K562 (cell line): Measurements from ENCODE around the gene ZNF691. TPM values are rescaled to one million over a fixed set of nuclear protein-coding genes. Genes with fewer than 3 reads are reported as not detected.

Experiments
- ATAC-seq: fragments of 200-7000 bp; cut with Tn5 transposase; 3 replicates; pipeline ENCODE4 v1.9.1; 2020; ENCODE audit warnings: moderate library complexity
- BruUV-seq: library from RNA; stranded (reverse); fragments of 400-500 nt; replicated peaks from 2 replicates; lab custom pipeline; 2021; lab: Mats Ljungman, UMichigan
- CTCF ChIA-PET: fragments of 300-600 bp; formaldehyde crosslinking; extraction: SDS; loops from one replicate; lab custom pipeline; 2021; ENCODE audit warnings: low intra/inter-chr PET ratio; lab: Yijun Ruan, JAX
- POLR2A ChIA-PET: fragments of 300-600, 350-650 bp; sonication (Branson Sonifier 250); formaldehyde crosslinking; extraction: SDS; loops from one replicate; lab custom pipeline; 2021; ENCODE audit warnings: antibody characterized with exemption, inconsistent platforms; lab: Yijun Ruan, JAX
- DNase-seq, 4 experiments: peaks; one replicate each; pipeline versions ENCODE4 v3.0.0 to v3.0.0-alpha.2; 2011 to 2018; ENCODE audit warnings: low spot score in 3 of 4, mixed read lengths in 3 of 4; ENCODE audit errors: extremely low read depth in 1 of 4
- FAIRE-seq: peaks from 2 replicates; lab custom pipeline; 2011; peaks lifted over from hg19 to GRCh38; lab: Jason Lieb, UNC
- H2AFZ ChIP-seq: 2 replicates; pipeline ENCODE4 v1.6.0; 2011; ENCODE audit warnings: low read depth, low read length, control low read depth, inconsistent platforms
- H3K27ac ChIP-seq: fragments of 200-600 bp; 3 replicates; pipeline ENCODE4 v1.8.0; 2011; ENCODE audit warnings: low read depth, mild to moderate bottlenecking, control low read depth, inconsistent platforms, low read length, moderate library complexity, mixed read lengths; ENCODE audit errors: extremely low read depth
- H3K27me3 ChIP-seq, 2 experiments: fragments of 300-600 bp in 1 of 2; 2 replicates in 1 of 2; 3 replicates in 1 of 2; pipeline versions ENCODE4 v1.6.0 to v1.8.0; 2011; ENCODE audit warnings: inconsistent platforms in 2 of 2, low read length in 2 of 2, mild to moderate bottlenecking in 1 of 2, mixed read lengths in 1 of 2, moderate library complexity in 1 of 2; ENCODE audit not compliant: control insufficient read depth in 2 of 2, insufficient read depth in 2 of 2
- H3K36me3 ChIP-seq: fragments of 300-600 bp; 3 replicates; pipeline ENCODE4 v1.8.0; 2011; ENCODE audit warnings: mild to moderate bottlenecking, low read length, inconsistent platforms; ENCODE audit not compliant: control insufficient read depth, insufficient read depth
- H3K4me1 ChIP-seq, 2 experiments: fragments of 200-600 bp in 1 of 2; replicated peaks in 1 of 2; 2 replicates in 1 of 2; 3 replicates in 1 of 2; pipeline versions ENCODE4 v1.5.1 to v1.8.0; 2011; ENCODE audit warnings: inconsistent platforms in 2 of 2, low read length in 2 of 2, mild to moderate bottlenecking in 1 of 2, mixed read lengths in 1 of 2, moderate library complexity in 1 of 2; ENCODE audit not compliant: control insufficient read depth in 2 of 2, insufficient read depth in 2 of 2
- H3K4me2 ChIP-seq: 2 replicates; pipeline ENCODE4 v1.6.1; 2011; ENCODE audit warnings: low read length, control low read depth, inconsistent platforms, mixed read lengths; ENCODE audit not compliant: insufficient read depth
- H3K4me3 ChIP-seq: fragments of 200-600 bp; sonication (generic), shearing (Covaris generic); 2 replicates; pipeline ENCODE4 v1.5.1; 2016; ENCODE audit warnings: control low read depth, inconsistent platforms
- H3K79me2 ChIP-seq: fragments of 200-600 bp; 3 replicates; pipeline ENCODE4 v1.8.0; 2011; ENCODE audit warnings: low read length, inconsistent platforms; ENCODE audit not compliant: control insufficient read depth, insufficient read depth
- H3K9ac ChIP-seq, 2 experiments: 2 replicates each; pipeline versions ENCODE4 v1.6.0 to v1.6.1; 2011; ENCODE audit warnings: low read depth in 2 of 2, low read length in 2 of 2, control low read depth in 1 of 2, inconsistent platforms in 1 of 2, mild to moderate bottlenecking in 1 of 2, mixed read lengths in 1 of 2; ENCODE audit not compliant: insufficient read depth in 1 of 2
- H3K9me1 ChIP-seq: one replicate; pipeline ENCODE4 v1.6.0; 2011; ENCODE audit warnings: inconsistent platforms, mild to moderate bottlenecking, low read length, moderate library complexity; ENCODE audit not compliant: control insufficient read depth, insufficient read depth
- H3K9me3 ChIP-seq: replicated peaks from 2 replicates; pipeline ENCODE4 v1.5.1; 2011; ENCODE audit warnings: low read depth, low read length, inconsistent platforms; ENCODE audit not compliant: control insufficient read depth, insufficient read depth
- H4K20me1 ChIP-seq: replicated peaks from 2 replicates; pipeline ENCODE4 v1.6.1; 2011; ENCODE audit warnings: low read length, inconsistent platforms, mixed read lengths; ENCODE audit not compliant: control insufficient read depth, insufficient read depth
- ASH1L ChIP-seq: fragments of 450-650 bp; IDR thresholded peaks from 2 replicates; pipeline ENCODE4 v1.6.1; 2018; ENCODE audit warnings: borderline replicate concordance, mild to moderate bottlenecking, low read depth; ENCODE audit not compliant: partially characterized antibody
- CXXC5 ChIP-seq: fragments of 250-450 bp; sonication (Bioruptor Pico); IDR thresholded peaks from 2 replicates; pipeline ENCODE4 v1.8.0; 2022; ENCODE audit warnings: inconsistent platforms, mild to moderate bottlenecking, moderate library complexity
- JUN ChIP-seq, 2 experiments: sonication (generic) in 1 of 2; formaldehyde crosslinking in 1 of 2; IDR thresholded peaks; 2 replicates each; pipeline versions ENCODE4 v1.6.1 to v1.8.0; 2012 to 2022; ENCODE audit warnings: borderline replicate concordance in 2 of 2, mild to moderate bottlenecking in 2 of 2, improper control_type of control experiment in 1 of 2, low read depth in 1 of 2, low read length in 1 of 2, missing genetic modification reagents in 1 of 2
- MYC ChIP-seq, 2 experiments: fragments of 250-450 bp in 1 of 2; sonication (Bioruptor Pico) in 1 of 2; IDR thresholded peaks; 2 replicates each; pipeline versions ENCODE4 v1.5.1 to v1.6.1; 2012 to 2021; ENCODE audit warnings: low read depth in 2 of 2, borderline replicate concordance in 1 of 2, improper control_type of control experiment in 1 of 2, low read length in 1 of 2, mild to moderate bottlenecking in 1 of 2, moderate library complexity in 1 of 2
- NR2C1 ChIP-seq, 2 experiments: fragments of 450-650 bp; IDR thresholded peaks; 2 replicates each; pipeline ENCODE4 v1.6.1; 2017; ENCODE audit warnings: mild to moderate bottlenecking in 2 of 2, antibody characterized with exemption in 1 of 2, inconsistent platforms in 1 of 2, missing compliant biosample characterization in 1 of 2, missing genetic modification characterization in 1 of 2
- RERE ChIP-seq: sonication (generic); formaldehyde crosslinking; IDR thresholded peaks from 2 replicates; pipeline ENCODE4 v1.8.0; 2023; ENCODE audit warnings: missing genetic modification reagents, mild to moderate bottlenecking, borderline replicate concordance
- WGBS: fragments of 100-300 bp; shearing (Covaris generic); methylation state at CpG from one replicate; pipeline ENCODE4 v1.1.6; 2016; ENCODE audit warnings: low coverage, mixed read lengths; ENCODE audit not compliant: insufficient coverage; ENCODE audit errors: missing lambda C conversion rate; 5-methylcytosine and 5-hydroxymethylcytosine counted together
- in situ Hi-C: fragments of 300-500 bp; cut with MboI; formaldehyde crosslinking; loops from 4 replicates; pipeline ENCODE4 v1.15.0; 2018; ENCODE audit warnings: inconsistent platforms, mixed read lengths
- intact Hi-C: fragments of 100-400 bp; cut with micrococcal nuclease; formaldehyde crosslinking; loops from 2 replicates; pipeline ENCODE4 v1.14.2; 2022
- polyA plus RNA-seq, 8 experiments: library from polyadenylated mRNA; depleted of rRNA in 4 of 8; stranded (reverse) in 5 of 8; unstranded in 3 of 8; fragments of >200 nt; fragmentation: Nextera tagmentation in 2 of 8; fragmentation: Illumina TruSeq in 1 of 8; extraction: Ambion mirVana in 2 of 8; extraction: Trizol in 1 of 8; gene quantifications; 2 replicates each; pipeline versions ENCODE4 v1.2.1 to v1.2.3, GENCODE V29; 2011 to 2014; ENCODE audit warnings: inconsistent platforms in 1 of 8, missing spikeins in 1 of 8
- total RNA-seq, 7 experiments: library from RNA; depleted of rRNA in 6 of 7; stranded (reverse); fragments of >200 nt in 6 of 7; fragmentation: Illumina TruSeq in 2 of 7; extraction: Trizol in 2 of 7; gene quantifications; 2 replicates each; pipeline versions ENCODE4 v1.2.1 to v1.2.3, GENCODE V29; 2011 to 2021; ENCODE audit warnings: low replicate concordance in 1 of 7

ZNF691 gene
- total and polyA plus RNA-seq, 9 of the 15 experiments (the other 6 are each of a cell fraction or from before 2014, with no cell fraction given), result 10.7 to 30.4 (median 14.8) TPM

- no peak for TF ChIP-seq RERE (CRISPR knock-in tag)
- no peak for TF ChIP-seq MYC (IDR thresholded peaks at IDR 0.05; ENCODE audit: low read depth, low read length)
- no peak for TF ChIP-seq MYC (CRISPR knock-in tag; IDR thresholded peaks at IDR 0.05; ENCODE audit: borderline replicate concordance, low read depth)
- TF ChIP-seq, all 486 proteins: peak for 0
These were observed 11.0 kb upstream of the ZNF691 start (continued) for GRCh38 chr1:42835422-42835821.

GRCh38 chr1:42837709-42838108, 8.7 kb upstream of the ZNF691 start:
- no peak overlapping the region for H2AFZ ChIP-seq
- peaks cover 5 to 13% of the 10 kb centered on the region in 2 experiments; a peak in 2 of 5 replicates for H3K4me1 ChIP-seq
- H3K36me3 ChIP-seq, result peaks cover 90% of the 10 kb centered on the region
- H3K9ac ChIP-seq, result no peak overlapping the region
- no peaks in the 10 kb centered on the region; the same call in 1 of the 2 replicates for H4K20me1 ChIP-seq
- ChIA-PET CTCF (no interaction called here), POLR2A (interaction anchor here (1.1 to 10.7 kb wide), 3 partner anchors 8 to 17 kb away, joined by 5 to 94 read pairs (median 38); partner anchors contain the start of gene ZNF691)
- H3K9me3 ChIP-seq, result no peaks in the 10 kb centered on the region
- BruUV-seq, result no TSS peak
- ATAC-seq (no peak), FAIRE-seq (no peak), DNase-seq (no peak)
- intact Hi-C loops (no loop called here), in situ Hi-C loops (no loop called here)
- H3K4me3 ChIP-seq, result no peak overlapping the region
- H3K9me1 ChIP-seq, result peaks cover 6% of the 10 kb centered on the region
- H3K79me2 ChIP-seq, result peaks cover 9% of the 10 kb centered on the region; the same call in 2 of the 3 replicates
- no peak overlapping the region; the same call in 2 of the 3 replicates for H3K27ac ChIP-seq
- no peaks in the 10 kb centered on the region for H3K27me3 ChIP-seq
- H3K4me2 ChIP-seq, result no peak overlapping the region
- 34% methylated on average over 3 of the region's 3 CpGs for WGBS
- TF ChIP-seq ASH1L, result no peak
- TF ChIP-seq JUN (IDR thresholded peaks at IDR 0.05; ENCODE audit: borderline replicate concordance, low read depth, low read length), result no peak
- no peak for TF ChIP-seq JUN (CRISPR knock-in tag; IDR thresholded peaks at IDR 0.05; ENCODE audit: borderline replicate concordance)
- no peak for TF ChIP-seq CXXC5
- no peak for TF ChIP-seq NR2C1 (IDR thresholded peaks at IDR 0.05)
- no peak for TF ChIP-seq NR2C1 (tag; IDR thresholded peaks at IDR 0.05)
